IPS-18c (cell line): Measurements from ENCODE around the gene KLHL1.

Experiments
- H3K4me3 ChIP-seq: 2 replicates; pipeline ENCODE4 v1.7.0; 2013; ENCODE audit warnings: low read depth, mild to moderate bottlenecking, low read length, moderate library complexity; ENCODE audit not compliant: insufficient read depth
- H3K9me3 ChIP-seq: one replicate; pipeline ENCODE4 v1.6.1; 2013; ENCODE audit warnings: mild to moderate bottlenecking, low read length, moderate library complexity; ENCODE audit not compliant: control insufficient read depth, insufficient read depth

Gene KLHL1

GRCh38 chr13:69660155-69660554 is 448.1 kb downstream of the KLHL1 start:
- Histone ChIP-seq H3K4me3 (no peak overlapping the region), H3K9me3 (no peaks in the 10 kb centered on the region)

- Histone ChIP-seq H3K9me3 (no peaks in the 10 kb centered on the region), H3K4me3 (no peak overlapping the region)
Observed at GRCh38 chr13:69657676-69658075, 450.6 kb downstream of the KLHL1 start.

GRCh38 chr13:69654392-69654791 is 453.9 kb downstream of the KLHL1 start:
- no peak overlapping the region for H3K4me3 ChIP-seq
- no peaks in the 10 kb centered on the region for H3K9me3 ChIP-seq
